Activated CD8-positive, alpha-beta memory T cell treated with anti-CD3 and anti-CD28 coated beads, Interleukin-2, amount 10 ng/mL, durations not matched to agents 7 days and 5 days (primary cell): ENCODE measurements around the gene CYP26B1. TPM values are rescaled to one million over a fixed set of nuclear protein-coding genes. Genes with fewer than 3 reads are reported as not detected.

Experiments used
- ATAC-seq: fragments of 150-1000 bp; cut with Tn5 transposase; one replicate; pipeline ENCODE4 v1.10.0; 2021; ENCODE audit warnings: moderate library complexity
- CTCF ChIA-PET: fragments of 350-600 bp; sonication (Branson Sonifier 250); formaldehyde crosslinking; loops from one replicate; lab custom pipeline; 2021; ENCODE audit warnings: antibody characterized with exemption; lab: Charles Lee
- DNase-seq: peaks from one replicate; pipeline ENCODE4 v3.0.0-alpha.2; 2020
- H3K27ac Mint-ChIP-seq: one replicate; pipeline ENCODE4 v1.8.0; 2021; ENCODE audit warnings: mild to moderate bottlenecking, mixed read lengths
- H3K27me3 Mint-ChIP-seq: one replicate; pipeline ENCODE4 v1.8.0; 2021; ENCODE audit warnings: mixed read lengths
- H3K36me3 Mint-ChIP-seq: one replicate; pipeline ENCODE4 v1.8.0; 2021; ENCODE audit warnings: mild to moderate bottlenecking, mixed read lengths
- H3K4me1 Mint-ChIP-seq: one replicate; pipeline ENCODE4 v1.8.0; 2021; ENCODE audit warnings: mixed read lengths
- H3K4me3 Mint-ChIP-seq: one replicate; pipeline ENCODE4 v1.8.0; 2021; ENCODE audit warnings: mild to moderate bottlenecking, moderate library complexity, mixed read lengths
- H3K9me3 Mint-ChIP-seq: one replicate; pipeline ENCODE4 v1.8.0; 2022; ENCODE audit warnings: low read depth, mixed read lengths
- total RNA-seq, 2 experiments: library from RNA; stranded (reverse); gene quantifications; one replicate each; pipeline ENCODE4 v1.2.3, GENCODE V29; 2021

Gene CYP26B1, protein sequence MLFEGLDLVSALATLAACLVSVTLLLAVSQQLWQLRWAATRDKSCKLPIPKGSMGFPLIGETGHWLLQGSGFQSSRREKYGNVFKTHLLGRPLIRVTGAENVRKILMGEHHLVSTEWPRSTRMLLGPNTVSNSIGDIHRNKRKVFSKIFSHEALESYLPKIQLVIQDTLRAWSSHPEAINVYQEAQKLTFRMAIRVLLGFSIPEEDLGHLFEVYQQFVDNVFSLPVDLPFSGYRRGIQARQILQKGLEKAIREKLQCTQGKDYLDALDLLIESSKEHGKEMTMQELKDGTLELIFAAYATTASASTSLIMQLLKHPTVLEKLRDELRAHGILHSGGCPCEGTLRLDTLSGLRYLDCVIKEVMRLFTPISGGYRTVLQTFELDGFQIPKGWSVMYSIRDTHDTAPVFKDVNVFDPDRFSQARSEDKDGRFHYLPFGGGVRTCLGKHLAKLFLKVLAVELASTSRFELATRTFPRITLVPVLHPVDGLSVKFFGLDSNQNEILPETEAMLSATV
- total RNA-seq, result not detected

DNA sequence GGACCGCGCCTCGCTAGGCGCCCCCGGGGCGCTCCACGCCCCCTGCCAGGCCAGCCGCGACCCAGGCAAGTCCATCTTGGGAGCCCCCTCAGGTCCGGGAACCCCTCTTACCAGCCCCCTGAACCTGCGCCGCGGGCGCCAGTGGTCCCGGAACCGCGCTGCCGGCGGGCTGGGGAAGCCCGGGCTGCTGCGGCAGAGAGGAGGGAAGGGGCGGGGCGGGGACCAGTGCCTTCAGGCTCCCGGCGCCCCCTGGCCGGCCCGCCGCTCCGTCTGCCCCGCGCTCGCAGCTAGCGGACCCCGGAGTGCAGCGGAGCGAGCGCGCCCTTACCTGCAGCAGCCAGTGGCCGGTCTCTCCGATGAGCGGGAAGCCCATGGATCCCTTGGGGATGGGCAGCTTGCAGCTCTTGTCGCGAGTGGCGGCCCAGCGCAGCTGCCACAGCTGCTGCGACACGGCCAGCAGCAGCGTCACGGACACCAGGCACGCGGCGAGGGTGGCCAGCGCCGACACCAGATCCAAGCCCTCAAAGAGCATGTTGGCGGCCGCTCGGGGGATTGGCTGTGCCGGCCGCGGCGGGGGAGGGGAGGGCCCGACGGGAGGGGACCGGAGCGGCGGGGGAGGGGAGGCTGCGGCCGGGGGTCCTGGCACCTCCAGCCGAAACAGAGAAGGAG lies at the start of gene CYP26B1:
TSS of gene CYP26B1 (minus strand) at position 560 of the 669 bp plus-strand sequence. CDS start at position 532, 28 bp downstream.
- peak; percentile 33 for DNase-seq
- Mint-ChIP-seq H3K27ac (peak within 1 kb of the TSS; percentile 68), H3K4me3 (peak within 1 kb of the TSS; percentile 71), H3K27me3 (peaks cover 71% of the 10 kb centered on the region), H3K4me1 (peaks cover 31% of the 10 kb centered on the region), H3K9me3 (peaks cover 2% of the 10 kb centered on the region), H3K36me3 (peaks cover 7% of the 10 kb centered on the region)
- CTCF ChIA-PET, result interaction anchor here (2.2 kb wide), 1 partner anchor 224 kb away, joined by 5 read pairs; no protein-coding TSS in a partner anchor
- ATAC-seq, result no peak

DNA sequence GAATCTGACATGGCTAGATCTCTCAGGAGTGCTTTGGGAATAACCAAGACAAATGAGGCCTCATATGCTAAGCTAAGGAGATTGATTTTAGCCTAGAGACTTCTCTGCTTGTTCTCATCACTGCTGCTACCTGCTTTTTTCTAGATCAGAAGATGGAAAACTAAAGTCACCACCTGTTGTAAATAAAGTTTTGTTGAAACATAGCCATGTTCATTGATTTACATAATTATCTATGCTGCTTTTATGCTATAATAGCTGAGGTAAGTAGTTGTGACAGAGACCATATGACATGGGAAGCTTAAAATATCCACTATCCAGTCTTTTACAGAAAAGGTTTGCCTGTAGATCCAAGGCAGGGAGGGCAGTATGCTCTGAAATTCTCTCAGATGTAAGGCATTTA lies 46.1 kb upstream of the CYP26B1 start:
- CTCF ChIA-PET, result no interaction called here
- no peaks in the 10 kb centered on the region for H3K27me3 Mint-ChIP-seq
- H3K9me3 Mint-ChIP-seq, result no peaks in the 10 kb centered on the region
- no peak overlapping the region for H3K4me3 Mint-ChIP-seq
- DNase-seq, result no peak
- no peaks in the 10 kb centered on the region for H3K36me3 Mint-ChIP-seq
- H3K27ac Mint-ChIP-seq, result no peak overlapping the region
- no peaks in the 10 kb centered on the region for H3K4me1 Mint-ChIP-seq
- no peak for ATAC-seq

DNA sequence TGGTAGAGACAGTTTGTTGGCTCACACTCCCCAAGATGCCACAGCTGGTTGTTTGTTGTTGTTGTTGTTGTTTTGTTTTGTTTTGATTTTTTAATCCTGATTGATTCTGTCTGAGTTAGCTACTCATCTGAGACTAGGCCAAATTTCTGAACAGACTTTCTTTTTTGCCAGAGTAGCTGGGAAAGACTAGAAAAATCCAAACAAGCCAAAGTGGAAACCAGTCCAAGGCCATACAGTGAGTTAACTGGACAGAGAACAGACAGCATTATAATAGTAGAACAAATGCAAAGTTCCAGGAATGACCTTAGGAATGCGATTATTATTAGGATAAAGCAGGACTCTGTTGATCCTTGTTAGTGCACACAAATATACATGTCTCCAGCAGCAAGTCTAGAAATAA lies 43.8 kb upstream of the CYP26B1 start:
- DNase-seq (no peak), ATAC-seq (no peak)
- H3K36me3 Mint-ChIP-seq, result no peaks in the 10 kb centered on the region
- CTCF ChIA-PET, result no interaction called here
- no peak overlapping the region for H3K27ac Mint-ChIP-seq
- no peaks in the 10 kb centered on the region for H3K9me3 Mint-ChIP-seq
- H3K4me1 Mint-ChIP-seq, result no peaks in the 10 kb centered on the region
- no peak overlapping the region for H3K4me3 Mint-ChIP-seq
- no peaks in the 10 kb centered on the region for H3K27me3 Mint-ChIP-seq

DNA sequence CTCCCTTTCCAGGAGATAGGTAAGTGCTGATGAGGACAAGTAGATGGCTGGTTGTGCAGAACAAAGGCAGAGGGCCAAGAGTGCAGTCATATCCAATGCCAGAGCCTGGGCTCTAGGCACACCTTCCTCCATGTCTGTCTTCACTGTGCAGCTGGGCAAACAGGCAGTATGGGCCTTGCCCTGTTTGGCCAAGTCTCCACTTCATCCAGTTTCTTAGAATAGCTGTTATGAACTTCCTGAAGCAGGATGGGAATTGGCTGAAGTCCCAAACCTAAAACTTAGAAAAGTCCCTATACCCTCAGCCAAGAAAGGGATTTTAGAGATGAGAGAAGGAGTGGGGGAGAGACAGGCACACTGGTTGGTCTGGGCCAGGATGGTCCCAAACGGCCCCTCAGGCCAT lies 37.5 kb upstream of the CYP26B1 start:
- no peaks in the 10 kb centered on the region for H3K27me3 Mint-ChIP-seq
- no peak overlapping the region for H3K4me3 Mint-ChIP-seq
- DNase-seq (no peak), ATAC-seq (no peak)
- no peaks in the 10 kb centered on the region for H3K9me3 Mint-ChIP-seq
- H3K4me1 Mint-ChIP-seq, result no peaks in the 10 kb centered on the region
- H3K27ac Mint-ChIP-seq, result no peak overlapping the region
- H3K36me3 Mint-ChIP-seq, result peaks cover 2% of the 10 kb centered on the region
- CTCF ChIA-PET, result no interaction called here

DNA sequence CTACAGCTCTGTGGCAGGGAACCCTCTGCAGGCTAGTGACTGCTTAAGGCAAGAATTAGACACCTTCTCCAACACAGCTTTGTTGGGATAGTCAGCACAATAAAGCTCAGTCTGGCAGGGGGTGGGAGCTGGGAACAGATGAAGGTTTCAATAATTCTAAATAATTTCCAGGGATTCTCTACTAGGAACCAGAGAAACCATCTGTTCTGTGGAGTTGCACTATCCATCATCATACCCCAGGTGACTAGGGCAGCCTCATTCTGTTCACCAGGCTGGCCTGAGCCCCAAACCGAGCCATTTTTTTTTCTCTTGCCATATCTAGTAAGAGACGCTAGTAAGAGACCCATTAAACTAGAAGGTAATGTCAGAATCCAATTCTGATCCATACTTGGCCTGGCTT lies 35.8 kb upstream of the CYP26B1 start:
- Mint-ChIP-seq H3K4me3 (no peak overlapping the region), H3K4me1 (no peaks in the 10 kb centered on the region), H3K9me3 (no peaks in the 10 kb centered on the region), H3K27me3 (no peaks in the 10 kb centered on the region), H3K36me3 (peaks cover 2% of the 10 kb centered on the region), H3K27ac (no peak overlapping the region)
- CTCF ChIA-PET, result no interaction called here
- ATAC-seq, result no peak
- DNase-seq, result no peak

DNA sequence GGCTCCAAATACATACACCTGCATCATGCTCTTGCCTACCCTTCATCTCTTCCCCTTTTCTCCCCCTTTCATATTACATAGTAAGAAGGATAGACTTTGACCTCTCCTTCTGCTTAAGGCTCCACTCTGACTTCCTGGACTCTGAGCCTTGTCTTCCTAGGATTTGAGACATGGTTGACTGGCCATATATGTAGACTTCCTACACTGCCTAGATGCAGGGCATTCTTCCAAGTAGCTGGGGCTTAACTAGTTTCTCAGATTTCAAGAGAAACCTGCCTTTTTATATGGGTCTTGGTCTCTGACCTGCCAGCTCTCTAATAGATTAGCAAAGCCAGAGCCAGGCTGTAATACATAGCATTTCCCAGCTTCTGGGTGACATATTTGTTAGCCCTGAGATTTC lies 35.4 kb upstream of the CYP26B1 start:
- ATAC-seq (no peak), DNase-seq (no peak)
- no peaks in the 10 kb centered on the region for H3K27me3 Mint-ChIP-seq
- H3K9me3 Mint-ChIP-seq, result no peaks in the 10 kb centered on the region
- H3K4me1 Mint-ChIP-seq, result no peaks in the 10 kb centered on the region
- H3K27ac Mint-ChIP-seq, result no peak overlapping the region
- peaks cover 2% of the 10 kb centered on the region for H3K36me3 Mint-ChIP-seq
- H3K4me3 Mint-ChIP-seq, result no peak overlapping the region
- CTCF ChIA-PET, result no interaction called here

DNA sequence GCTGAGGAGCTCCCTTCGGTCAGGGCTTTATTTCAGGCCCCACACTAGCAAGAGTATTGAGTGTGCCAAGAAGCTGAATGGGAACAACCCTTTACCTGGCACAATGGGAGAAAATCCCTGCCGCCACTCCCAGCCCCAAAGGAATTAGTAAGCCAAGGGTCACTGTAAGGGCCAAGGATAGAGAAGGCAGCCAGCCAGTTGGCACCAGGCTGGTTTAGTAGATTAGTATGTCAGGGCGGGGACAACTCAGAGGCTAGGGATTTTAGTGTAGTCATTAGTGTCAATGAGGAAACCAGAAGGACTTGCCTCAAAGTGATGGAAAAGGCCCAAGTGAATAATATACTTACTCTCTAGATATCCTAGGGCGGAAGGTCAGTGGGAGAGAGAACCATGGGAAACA lies 34.9 kb upstream of the CYP26B1 start:
- no peaks in the 10 kb centered on the region for H3K4me1 Mint-ChIP-seq
- no peaks in the 10 kb centered on the region for H3K9me3 Mint-ChIP-seq
- H3K27ac Mint-ChIP-seq, result no peak overlapping the region
- no peak overlapping the region for H3K4me3 Mint-ChIP-seq
- DNase-seq (no peak), ATAC-seq (no peak)
- peaks cover 2% of the 10 kb centered on the region for H3K36me3 Mint-ChIP-seq
- CTCF ChIA-PET, result no interaction called here
- no peaks in the 10 kb centered on the region for H3K27me3 Mint-ChIP-seq

DNA sequence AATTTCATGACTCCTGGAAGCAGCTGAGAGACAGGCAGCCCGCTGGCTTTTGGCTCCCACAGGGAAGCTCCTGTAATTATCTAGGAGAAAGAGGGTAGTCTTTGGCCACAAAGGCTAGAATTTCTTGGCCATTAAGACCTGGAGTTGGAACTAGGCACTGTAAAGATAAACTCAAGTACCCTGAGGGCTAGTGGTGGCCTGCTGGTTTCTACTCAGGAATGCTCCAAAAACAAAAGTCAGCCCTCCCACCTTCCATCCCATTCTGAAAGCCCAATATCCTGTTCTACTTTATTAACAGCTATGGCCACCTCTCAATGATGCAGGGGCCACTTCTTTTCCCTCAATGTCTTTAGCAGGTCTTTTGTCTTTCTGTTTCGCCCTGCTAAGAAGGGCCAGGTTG lies 34.0 kb upstream of the CYP26B1 start:
- DNase-seq (no peak), ATAC-seq (no peak)
- CTCF ChIA-PET, result no interaction called here
- no peaks in the 10 kb centered on the region for H3K27me3 Mint-ChIP-seq
- H3K27ac Mint-ChIP-seq, result no peak overlapping the region
- H3K9me3 Mint-ChIP-seq, result no peaks in the 10 kb centered on the region
- H3K36me3 Mint-ChIP-seq, result peaks cover 2% of the 10 kb centered on the region
- no peak overlapping the region for H3K4me3 Mint-ChIP-seq
- H3K4me1 Mint-ChIP-seq, result no peaks in the 10 kb centered on the region

DNA sequence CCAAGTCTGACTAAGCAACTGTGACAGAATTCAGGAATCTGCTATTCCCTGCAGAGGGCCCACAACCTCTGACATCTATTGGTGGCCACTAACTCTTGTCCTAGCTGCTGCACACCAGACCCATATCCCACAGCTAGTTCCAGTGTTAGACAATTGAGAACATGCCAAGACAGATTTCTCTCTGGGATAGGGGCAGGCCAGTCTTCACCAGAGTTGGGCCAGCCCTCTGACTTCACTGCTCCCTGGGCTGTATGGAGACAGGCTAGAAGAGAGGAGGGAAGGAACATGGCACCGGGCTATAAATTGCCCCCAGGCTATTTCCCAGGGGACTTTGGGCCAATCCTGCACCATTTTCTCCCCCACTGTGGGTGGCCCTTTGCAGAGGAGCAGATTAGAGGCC lies 32.7 kb upstream of the CYP26B1 start:
- no peak for ATAC-seq
- no peak for DNase-seq
- Mint-ChIP-seq H3K27me3 (no peaks in the 10 kb centered on the region), H3K27ac (no peak overlapping the region), H3K36me3 (peaks cover 2% of the 10 kb centered on the region), H3K4me1 (no peaks in the 10 kb centered on the region), H3K9me3 (no peaks in the 10 kb centered on the region), H3K4me3 (no peak overlapping the region)
- CTCF ChIA-PET, result no interaction called here

DNA sequence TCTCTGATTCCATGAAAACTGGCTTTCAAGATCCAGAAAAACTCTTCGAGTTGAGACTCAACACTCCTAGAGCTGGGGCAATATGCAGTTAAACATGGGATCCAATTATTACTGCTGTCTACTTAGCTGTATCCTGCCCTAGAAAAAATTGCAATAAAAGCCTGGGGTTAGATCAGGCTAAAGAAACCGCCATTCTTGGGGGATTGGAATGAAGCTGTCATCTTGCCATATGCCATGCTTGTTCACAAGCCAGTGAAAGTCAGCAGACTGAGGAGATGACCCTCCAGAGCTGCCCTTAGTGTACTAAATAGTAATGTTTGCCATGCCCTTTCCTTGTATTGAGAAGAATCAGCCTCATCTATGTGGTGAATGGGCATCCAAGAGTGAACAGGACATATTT lies 30.9 kb upstream of the CYP26B1 start:
- CTCF ChIA-PET, result no interaction called here

DNA sequence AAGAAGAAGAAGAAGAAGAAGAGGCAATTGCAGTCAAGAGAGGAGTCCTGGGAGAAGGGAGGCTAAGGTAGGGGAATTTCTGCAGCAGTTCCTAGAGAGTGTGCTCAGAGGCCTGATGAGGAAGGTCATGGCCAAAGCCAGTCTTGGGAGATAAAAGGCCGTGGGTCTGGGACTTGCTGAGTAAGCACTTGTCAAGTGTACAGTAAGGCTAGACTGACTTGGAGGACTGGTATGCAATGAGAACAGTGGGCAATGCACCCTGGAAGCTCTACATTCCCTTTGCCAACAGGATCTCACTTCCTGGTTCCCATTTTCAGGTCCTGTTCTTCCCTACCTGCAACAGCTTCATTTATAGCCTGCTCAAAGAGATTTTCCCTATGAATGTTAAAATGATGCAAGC lies 28.6 kb upstream of the CYP26B1 start:
- H3K4me1 Mint-ChIP-seq, result peaks cover 6% of the 10 kb centered on the region
- DNase-seq (no peak), ATAC-seq (no peak)
- CTCF ChIA-PET, result no interaction called here
- H3K36me3 Mint-ChIP-seq, result no peaks in the 10 kb centered on the region
- no peaks in the 10 kb centered on the region for H3K9me3 Mint-ChIP-seq
- no peak overlapping the region for H3K27ac Mint-ChIP-seq
- no peak overlapping the region for H3K4me3 Mint-ChIP-seq
- no peaks in the 10 kb centered on the region for H3K27me3 Mint-ChIP-seq

More for the DNA sequence above, 30.9 kb upstream of the CYP26B1 start:
- H3K36me3 Mint-ChIP-seq, result no peaks in the 10 kb centered on the region
- no peak for ATAC-seq
- H3K4me1 Mint-ChIP-seq, result no peaks in the 10 kb centered on the region
- H3K27ac Mint-ChIP-seq, result no peak overlapping the region
- H3K4me3 Mint-ChIP-seq, result no peak overlapping the region
- no peaks in the 10 kb centered on the region for H3K9me3 Mint-ChIP-seq
- H3K27me3 Mint-ChIP-seq, result no peaks in the 10 kb centered on the region
- DNase-seq, result no peak

DNA sequence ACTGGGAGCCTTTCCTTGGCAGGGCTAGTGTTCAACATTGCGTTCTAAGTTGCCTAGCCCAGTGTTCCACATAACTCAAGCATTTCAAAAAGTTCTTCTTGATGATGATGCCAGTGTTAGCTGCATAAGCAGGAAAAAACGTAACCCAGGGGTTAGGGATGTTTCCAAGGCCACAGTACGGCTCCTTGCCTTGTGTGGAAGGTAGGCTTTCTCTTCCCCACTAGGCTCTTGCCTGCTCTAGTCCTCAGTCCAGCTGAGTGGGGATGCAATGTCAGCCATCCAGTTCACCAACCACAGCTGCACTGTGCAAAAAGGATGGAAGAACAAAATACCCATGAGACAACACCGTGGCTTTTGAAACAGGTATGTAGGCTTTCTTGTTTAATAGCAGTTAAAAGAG lies 28.0 kb upstream of the CYP26B1 start:
- H3K9me3 Mint-ChIP-seq, result no peaks in the 10 kb centered on the region
- H3K27me3 Mint-ChIP-seq, result peaks cover 4% of the 10 kb centered on the region
- DNase-seq (no peak), ATAC-seq (no peak)
- H3K36me3 Mint-ChIP-seq, result no peaks in the 10 kb centered on the region
- no peak overlapping the region for H3K27ac Mint-ChIP-seq
- H3K4me3 Mint-ChIP-seq, result no peak overlapping the region
- CTCF ChIA-PET, result no interaction called here
- peaks cover 6% of the 10 kb centered on the region for H3K4me1 Mint-ChIP-seq

DNA sequence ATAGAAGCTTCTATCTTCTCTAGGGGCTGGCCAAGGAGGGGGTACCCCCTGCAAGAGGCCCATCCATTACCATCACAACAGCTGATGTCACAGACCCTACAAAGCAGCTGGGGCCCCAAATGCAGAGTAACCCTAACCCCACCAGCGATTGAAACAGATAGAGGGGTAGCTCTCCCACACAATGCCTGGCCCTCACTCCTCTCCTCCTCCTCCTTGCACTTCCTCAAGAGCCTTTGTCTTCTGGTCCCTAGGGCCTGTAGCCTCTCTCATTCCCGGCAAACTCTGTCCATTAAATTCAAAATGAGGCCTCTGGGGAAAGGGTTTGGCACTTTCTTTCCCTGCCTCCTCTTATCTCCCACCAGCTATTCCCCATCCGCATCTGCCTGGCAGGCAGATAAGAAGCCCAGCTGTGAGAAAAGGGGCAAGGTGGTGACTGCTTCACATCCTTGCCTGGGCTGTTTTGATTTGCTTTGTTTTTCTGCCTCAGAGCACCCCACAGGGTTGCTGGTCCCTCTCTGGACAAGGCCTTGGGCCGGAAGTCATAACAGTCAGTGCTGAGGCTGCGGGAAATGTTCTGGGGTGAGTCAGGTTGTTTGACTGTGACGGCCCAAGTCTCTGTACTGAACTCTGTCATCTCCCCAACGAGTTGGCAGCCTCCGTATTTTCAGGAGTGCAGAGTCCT lies 26.1 kb upstream of the CYP26B1 start:
- no peak overlapping the region for H3K27ac Mint-ChIP-seq
- ATAC-seq (no peak), DNase-seq (no peak)
- no peak overlapping the region for H3K4me3 Mint-ChIP-seq
- peaks cover 7% of the 10 kb centered on the region for H3K27me3 Mint-ChIP-seq
- peaks cover 6% of the 10 kb centered on the region for H3K4me1 Mint-ChIP-seq
- H3K36me3 Mint-ChIP-seq, result no peaks in the 10 kb centered on the region
- CTCF ChIA-PET, result no interaction called here
- no peaks in the 10 kb centered on the region for H3K9me3 Mint-ChIP-seq
